Stomach (tissue), 9 donors: ENCODE results near the gene PIK3R4. TPM values are rescaled to one million over a fixed set of nuclear protein-coding genes. Genes with fewer than 3 reads are reported as not detected.
A peak's percentile ranks its signal among the peaks of the same experiment; 100 is the strongest.

Experiments
- DNase-seq, 2 donors: peaks; one replicate each; pipeline versions ENCODE4 v3.0.0 to v3.0.0-alpha.2; 2013 to 2019
- H3K27ac ChIP-seq, 5 donors: fragments of 200-600 bp in 4 of 5; sonication (generic) in 4 of 5; one replicate each; pipeline ENCODE4 v1.5.1; 2013 to 2019; ENCODE audit warnings: mild to moderate bottlenecking in 1 of 5, moderate library complexity in 1 of 5
- H3K27me3 ChIP-seq, 3 donors: fragments of 200-600 bp; sonication (generic); one replicate each; pipeline ENCODE4 v1.5.1; 2017 to 2019; ENCODE audit warnings: mixed run types in 1 of 3
- H3K36me3 ChIP-seq, 4 donors: fragments of 200-600 bp; sonication (generic); 1 replicate in 3 of 4; 2 replicates in 1 of 4; pipeline ENCODE4 v1.5.1; 2016 to 2019
- H3K4me1 ChIP-seq, 4 donors: fragments of 200-600 bp; sonication (generic); one replicate each; pipeline ENCODE4 v1.5.1; 2016 to 2019
- H3K4me3 ChIP-seq, 4 donors: fragments of 200-600 bp; sonication (generic) in 3 of 4; one replicate each; pipeline ENCODE4 v1.5.1; 2016 to 2019; ENCODE audit warnings: mild to moderate bottlenecking in 1 of 4
- H3K9me3 ChIP-seq, 4 donors: fragments of 200-600 bp; sonication (generic); one replicate each; pipeline ENCODE4 v1.5.1; 2016 to 2019
- EP300 ChIP-seq: sonication (generic); formaldehyde crosslinking; IDR thresholded peaks from one replicate; pipeline ENCODE4 v1.6.1; 2017; ENCODE audit warnings: antibody characterized with exemption
- POLR2A ChIP-seq, 4 donors: fragments of 450-650 bp; IDR thresholded peaks; one replicate each; pipeline ENCODE4 v1.6.1; 2016; ENCODE audit warnings: antibody characterized with exemption in 4 of 4, control low read depth in 2 of 4, mild to moderate bottlenecking in 1 of 4, moderate library complexity in 1 of 4
- POLR2AphosphoS5 ChIP-seq, 3 donors: sonication (generic); formaldehyde crosslinking; IDR thresholded peaks; one replicate each; pipeline ENCODE4 v1.6.1; 2016; ENCODE audit warnings: antibody characterized with exemption in 3 of 3
- WGBS, 5 donors: extraction: QIAGEN DNeasy Blood & Tissue Kit in 3 of 5; methylation state at CpG; one replicate each; pipeline versions ENCODE4 v1.1.5 to v1.1.7; 2013 to 2018; 5-methylcytosine and 5-hydroxymethylcytosine counted together
- intact Hi-C: fragments of 100-400 bp; cut with DNase I; formaldehyde crosslinking; loops from one replicate; pipeline ENCODE4 v1.15.1; 2023; ENCODE audit warnings: low total_unique reads
- polyA plus RNA-seq, 3 donors: library from polyadenylated mRNA; stranded (reverse); fragments of 200-250 nt; gene quantifications; one replicate each; pipeline ENCODE4 v1.2.3, GENCODE V29; 2013
- total RNA-seq, 5 donors: library from RNA; depleted of rRNA; stranded (reverse); fragments of >200 nt; gene quantifications; one replicate each; pipeline versions ENCODE4 v1.1.0 to v1.2.3, GENCODE V29; 2014 to 2016
- TF ChIP-seq, protein P1 (sequence below), 7 experiments: fragments of 450-650 bp in 4 of 7; fragments of 200-600 bp in 3 of 7; sonication (generic) in 3 of 7; IDR thresholded peaks; one replicate each; pipeline ENCODE4 v1.5.1; 2016 to 2019; ENCODE audit warnings: antibody characterized with exemption in 7 of 7, control low read depth in 2 of 7, mild to moderate bottlenecking in 1 of 7
- donor health status: healthy with polysubstance abuse.
- donor health status: Bipolar disorder and iron deficiency.
- donor health status: healthy.

PIK3R4 gene
- total and polyA plus RNA-seq, 8 donors, result 6.4 to 45.5 (median 19.7) TPM

- no peaks in the 10 kb centered on the region for H3K27me3 ChIP-seq
- H3K4me3 ChIP-seq, result no peak overlapping the region
- H3K9me3 ChIP-seq, result no peaks in the 10 kb centered on the region
- DNase-seq, result no peak
- TF ChIP-seq EP300, result no peak
- TF ChIP-seq, protein P1, sequence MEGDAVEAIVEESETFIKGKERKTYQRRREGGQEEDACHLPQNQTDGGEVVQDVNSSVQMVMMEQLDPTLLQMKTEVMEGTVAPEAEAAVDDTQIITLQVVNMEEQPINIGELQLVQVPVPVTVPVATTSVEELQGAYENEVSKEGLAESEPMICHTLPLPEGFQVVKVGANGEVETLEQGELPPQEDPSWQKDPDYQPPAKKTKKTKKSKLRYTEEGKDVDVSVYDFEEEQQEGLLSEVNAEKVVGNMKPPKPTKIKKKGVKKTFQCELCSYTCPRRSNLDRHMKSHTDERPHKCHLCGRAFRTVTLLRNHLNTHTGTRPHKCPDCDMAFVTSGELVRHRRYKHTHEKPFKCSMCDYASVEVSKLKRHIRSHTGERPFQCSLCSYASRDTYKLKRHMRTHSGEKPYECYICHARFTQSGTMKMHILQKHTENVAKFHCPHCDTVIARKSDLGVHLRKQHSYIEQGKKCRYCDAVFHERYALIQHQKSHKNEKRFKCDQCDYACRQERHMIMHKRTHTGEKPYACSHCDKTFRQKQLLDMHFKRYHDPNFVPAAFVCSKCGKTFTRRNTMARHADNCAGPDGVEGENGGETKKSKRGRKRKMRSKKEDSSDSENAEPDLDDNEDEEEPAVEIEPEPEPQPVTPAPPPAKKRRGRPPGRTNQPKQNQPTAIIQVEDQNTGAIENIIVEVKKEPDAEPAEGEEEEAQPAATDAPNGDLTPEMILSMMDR (IDR thresholded peaks at IDR 0.05), result no peak
- no peak for TF ChIP-seq POLR2A (IDR thresholded peaks at IDR 0.05)
- no peak for TF ChIP-seq POLR2AphosphoS5 (IDR thresholded peaks at IDR 0.05)
- H3K36me3 ChIP-seq, result no peaks in the 10 kb centered on the region
- WGBS, 5 donors, result 59 to 77% (median 67%) methylated on average over 5 of the region's 5 CpGs
- intact Hi-C loops, result no loop called here
- H3K27ac ChIP-seq, result no peak overlapping the region
- peaks cover 0 to 1% (median 0%) of the 10 kb centered on the region in 4 donors for H3K4me1 ChIP-seq
Measured at GRCh38 chr3:130779486-130779885, 32.9 kb upstream of the PIK3R4 start.

DNA sequence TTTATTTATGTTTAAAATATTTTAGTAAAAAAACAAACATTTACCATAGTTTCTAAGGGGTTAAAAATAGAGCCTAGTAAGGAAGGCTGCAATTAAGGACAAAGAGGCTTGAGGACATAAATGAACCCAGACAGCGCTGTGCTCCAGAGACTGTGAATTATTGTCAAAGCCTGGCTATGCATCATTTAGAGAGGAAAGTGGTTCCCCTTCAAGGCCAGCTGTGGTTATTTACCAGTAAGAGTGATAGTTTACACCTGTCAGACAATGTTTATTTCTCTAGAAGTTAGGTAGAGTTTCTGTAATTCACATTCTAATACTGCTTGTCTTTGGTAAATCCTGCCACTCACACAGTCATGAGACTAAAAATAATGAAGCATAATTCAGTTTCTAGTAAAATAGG is 32.4 kb upstream of the PIK3R4 start:
- TF ChIP-seq, protein P1 (IDR thresholded peaks at IDR 0.05), result no peak
- TF ChIP-seq EP300 (no peak), POLR2A (IDR thresholded peaks at IDR 0.05) (no peak), POLR2AphosphoS5 (IDR thresholded peaks at IDR 0.05) (no peak)
- no peak overlapping the region for H3K27ac ChIP-seq
- H3K27me3 ChIP-seq, result no peaks in the 10 kb centered on the region
- WGBS, 5 donors, result 38 to 84% (median 65%) methylated on average over 1 of the region's 1 CpG
- no peak overlapping the region for H3K4me3 ChIP-seq
- H3K36me3 ChIP-seq, result no peaks in the 10 kb centered on the region
- H3K9me3 ChIP-seq, result no peaks in the 10 kb centered on the region
- intact Hi-C loops, result no loop called here
- peaks cover 0 to 6% (median 0%) of the 10 kb centered on the region in 4 donors for H3K4me1 ChIP-seq
- no peak for DNase-seq

GRCh38 chr3:130773366-130773765 is 26.7 kb upstream of the PIK3R4 start:
- Histone ChIP-seq H3K27me3 (no peaks in the 10 kb centered on the region), H3K36me3 (no peaks in the 10 kb centered on the region), H3K27ac (peak overlapping the region in 1 of 5 donors; percentile 7), H3K4me1 (peaks cover 0 to 12% (median 5%) of the 10 kb centered on the region in 4 donors), H3K9me3 (no peaks in the 10 kb centered on the region), H3K4me3 (no peak overlapping the region)
- 53 to 71% (median 63%) methylated on average over 3 of the region's 3 CpGs for WGBS, 5 donors
- intact Hi-C loops, result no loop called here
- TF ChIP-seq POLR2AphosphoS5 (IDR thresholded peaks at IDR 0.05) (no peak), EP300 (no peak), POLR2A (IDR thresholded peaks at IDR 0.05) (no peak)
- TF ChIP-seq, protein P1 (IDR thresholded peaks at IDR 0.05), result no peak
- no peak for DNase-seq

- Histone ChIP-seq H3K27me3 (no peaks in the 10 kb centered on the region), H3K4me3 (no peak overlapping the region), H3K27ac (no peak overlapping the region), H3K4me1 (peaks cover 0 to 12% (median 5%) of the 10 kb centered on the region in 4 donors), H3K9me3 (no peaks in the 10 kb centered on the region), H3K36me3 (no peaks in the 10 kb centered on the region)
- no peak for DNase-seq
- TF ChIP-seq, protein P1 (IDR thresholded peaks at IDR 0.05), result no peak
- intact Hi-C loops, result no loop called here
Measured at GRCh38 chr3:130772129-130772528, 25.5 kb upstream of the PIK3R4 start.
